Measurements from ENCODE around the gene HOXC12. TPM values are rescaled to one million over a fixed set of nuclear protein-coding genes. Genes with fewer than 3 reads are reported as not detected.

HOXC12 gene
- polyA plus RNA-seq, 5 donors, result not detected

- no peak for DNase-seq
These were observed 17.5 kb downstream of the HOXC12 start for GRCh38 chr12:53972152-53972702.

GRCh38 chr12:53972722-53973235 is 18.1 kb downstream of the HOXC12 start, which contains the start of gene HOXC11:
Gene HOXC11 (plus strand): TSS chr12:53973126. CDS start chr12:53973242, 116 bp downstream.
- DNase-seq, result no peak

GRCh38 chr12:53973236-53974042 is 18.7 kb downstream of the HOXC12 start:
- no peak for DNase-seq

GRCh38 chr12:53974084-53975063 is 19.7 kb downstream of the HOXC12 start, which contains the start of gene HOTAIR:
Gene HOTAIR (minus strand): TSS chr12:53974954.
- DNase-seq, result no peak

GRCh38 chr12:53975064-53975471 is 20.4 kb downstream of the HOXC12 start:
- no peak for DNase-seq

GRCh38 chr12:53975479-53976152 is 20.9 kb downstream of the HOXC12 start:
- no peak for DNase-seq

- DNase-seq, result peak in 1 of 2 donors; percentile 48
These were observed 21.6 kb downstream of the HOXC12 start for GRCh38 chr12:53976172-53976822.

GRCh38 chr12:53976823-53977595 is 22.3 kb downstream of the HOXC12 start:
- DNase-seq, result no peak

- no peak for DNase-seq
These were observed 23.1 kb downstream of the HOXC12 start for GRCh38 chr12:53977596-53978445.

- no peak for DNase-seq
These were observed 24.0 kb downstream of the HOXC12 start for GRCh38 chr12:53978477-53979356.

- DNase-seq, result no peak
These were observed 25.6 kb downstream of the HOXC12 start for GRCh38 chr12:53980104-53980801.

- DNase-seq, result no peak
These were observed 26.2 kb downstream of the HOXC12 start for GRCh38 chr12:53980802-53981496.

GRCh38 chr12:53981634-53982565 is 27.2 kb downstream of the HOXC12 start:
- no peak for DNase-seq

- DNase-seq, result no peak
These were observed 28.2 kb downstream of the HOXC12 start for GRCh38 chr12:53982648-53983567.
